Right lobe of liver (tissue), 6 donors: ENCODE data around the gene SALL3. TPM values are rescaled to one million over a fixed set of nuclear protein-coding genes. Genes with fewer than 3 reads are reported as not detected.

Source experiments
- ATAC-seq, 4 donors: fragments of 200-7000 bp; cut with Tn5 transposase; one replicate each; pipeline ENCODE4 v1.9.1; 2020; ENCODE audit warnings: mild to moderate bottlenecking in 4 of 4, moderate library complexity in 4 of 4
- DNase-seq, 3 donors: peaks; one replicate each; pipeline ENCODE4 v3.0.0-alpha.2; 2020
- H3K27ac ChIP-seq, 3 donors: fragments of 200-600 bp; one replicate each; pipeline ENCODE4 v1.8.0; 2022
- H3K27me3 ChIP-seq, 2 donors: fragments of 200-600 bp; one replicate each; pipeline ENCODE4 v1.8.0; 2022
- H3K36me3 ChIP-seq, 4 donors: fragments of 200-600 bp; sonication (generic) in 1 of 4; one replicate each; pipeline versions ENCODE4 v1.5.1 to v1.8.0; 2017 to 2022; ENCODE audit warnings: control low read depth in 1 of 4
- H3K4me1 ChIP-seq, 4 donors: fragments of 200-600 bp; sonication (generic) in 1 of 4; one replicate each; pipeline versions ENCODE4 v1.5.1 to v1.8.0; 2017 to 2022; ENCODE audit warnings: control low read depth in 1 of 4
- H3K4me3 ChIP-seq, 3 donors: fragments of 200-600 bp; one replicate each; pipeline ENCODE4 v1.8.0; 2022
- H3K9me3 ChIP-seq, 4 donors: fragments of 200-600 bp; sonication (generic) in 1 of 4; one replicate each; pipeline versions ENCODE4 v1.5.1 to v1.8.0; 2017 to 2022; ENCODE audit warnings: control low read depth in 1 of 4
- POLR2A ChIP-seq: fragments of 450-650 bp; IDR thresholded peaks from one replicate; pipeline ENCODE4 v1.6.1; 2017; ENCODE audit warnings: antibody characterized with exemption, mild to moderate bottlenecking
- WGBS: methylation state at CpG from one replicate; pipeline ENCODE4 v1.1.6; 2018; ENCODE audit warnings: low coverage, low lambda C conversion rate; ENCODE audit not compliant: insufficient coverage; ENCODE audit errors: missing lambda C conversion rate; 5-methylcytosine and 5-hydroxymethylcytosine counted together
- intact Hi-C, 2 donors: fragments of 100-400 bp; cut with DNase I; formaldehyde crosslinking; loops; one replicate each; pipeline versions ENCODE4 v1.11.2 to v1.14.1; 2022
- total RNA-seq, 6 experiments: library from RNA; depleted of rRNA in 2 of 6; stranded (reverse); fragments of >200 nt in 2 of 6; fragmentation: NEBNext Ultra II Directional in 3 of 6; extraction: Animal tissue kit (Norgen Biotek cat#: 25700) in 3 of 6; gene quantifications; one replicate each; pipeline versions ENCODE4 v1.1.0 to v1.2.4, GENCODE V29; 2016 to 2023
- TF ChIP-seq, protein P1 (sequence below), 4 donors: fragments of 200-600 bp in 3 of 4; fragments of 450-650 bp in 1 of 4; IDR thresholded peaks; one replicate each; pipeline versions ENCODE4 v1.5.1 to v1.8.0; 2016 to 2022; ENCODE audit warnings: antibody characterized with exemption in 4 of 4, mild to moderate bottlenecking in 2 of 4
- donor health status: DM: no; HTN: yes; CAD: no.
- donor health status: DM: no; HTN: no; CAD: no.
- donor health status: DM: no; HTN: no; CAD: no.
- donor health status: DM: no; HTN: yes; CAD: no.
- donor health status: DM: no; HTN: yes; CAD: no.

SALL3 gene
- total RNA-seq, 6 experiments from 2014 or later: not detected

DNA sequence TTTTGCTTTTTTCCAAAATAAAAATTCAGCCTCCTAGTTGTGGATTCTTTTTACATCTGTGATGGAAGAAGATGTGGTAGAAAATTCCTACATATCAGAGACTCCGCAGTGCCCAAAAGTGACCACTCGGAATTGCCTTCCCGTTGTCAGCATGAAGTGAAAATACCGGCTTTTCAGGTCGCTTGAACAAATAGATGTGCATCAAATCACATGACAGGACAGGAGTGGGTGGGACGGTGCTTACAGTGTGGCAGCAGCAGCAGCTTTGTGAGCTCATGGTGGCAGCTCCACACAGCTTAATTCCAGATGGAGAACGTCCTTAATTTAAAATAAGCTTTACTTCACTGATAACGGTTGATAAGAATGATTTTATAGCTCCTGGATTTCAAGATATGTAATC lies 20.3 kb downstream of the SALL3 start:
- 50% methylated on average over 8 of the region's 8 CpGs for WGBS

DNA sequence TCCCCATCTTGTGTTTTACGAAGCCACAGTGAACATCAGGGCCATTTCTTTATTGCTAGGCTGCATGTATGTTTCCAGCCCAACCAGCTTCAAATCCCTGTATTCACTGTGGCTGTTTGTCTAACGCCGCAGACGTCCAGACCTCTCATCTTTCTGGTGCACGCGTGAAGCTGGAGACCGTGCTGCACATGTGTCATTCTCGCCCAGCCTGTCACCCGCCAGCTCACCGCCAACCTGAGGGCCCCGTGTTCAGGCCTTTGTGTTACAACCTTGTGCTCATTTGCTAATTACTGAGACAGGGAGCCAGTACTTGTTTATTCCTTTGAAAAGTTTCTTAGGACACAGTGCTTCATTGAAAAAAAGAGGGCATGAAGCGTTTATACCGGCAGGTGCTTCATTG lies 21.4 kb downstream of the SALL3 start:
- intact Hi-C loops: no loop called here
- no peak for TF ChIP-seq POLR2A
- TF ChIP-seq, protein P1, sequence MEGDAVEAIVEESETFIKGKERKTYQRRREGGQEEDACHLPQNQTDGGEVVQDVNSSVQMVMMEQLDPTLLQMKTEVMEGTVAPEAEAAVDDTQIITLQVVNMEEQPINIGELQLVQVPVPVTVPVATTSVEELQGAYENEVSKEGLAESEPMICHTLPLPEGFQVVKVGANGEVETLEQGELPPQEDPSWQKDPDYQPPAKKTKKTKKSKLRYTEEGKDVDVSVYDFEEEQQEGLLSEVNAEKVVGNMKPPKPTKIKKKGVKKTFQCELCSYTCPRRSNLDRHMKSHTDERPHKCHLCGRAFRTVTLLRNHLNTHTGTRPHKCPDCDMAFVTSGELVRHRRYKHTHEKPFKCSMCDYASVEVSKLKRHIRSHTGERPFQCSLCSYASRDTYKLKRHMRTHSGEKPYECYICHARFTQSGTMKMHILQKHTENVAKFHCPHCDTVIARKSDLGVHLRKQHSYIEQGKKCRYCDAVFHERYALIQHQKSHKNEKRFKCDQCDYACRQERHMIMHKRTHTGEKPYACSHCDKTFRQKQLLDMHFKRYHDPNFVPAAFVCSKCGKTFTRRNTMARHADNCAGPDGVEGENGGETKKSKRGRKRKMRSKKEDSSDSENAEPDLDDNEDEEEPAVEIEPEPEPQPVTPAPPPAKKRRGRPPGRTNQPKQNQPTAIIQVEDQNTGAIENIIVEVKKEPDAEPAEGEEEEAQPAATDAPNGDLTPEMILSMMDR (IDR thresholded peaks at IDR 0.05): no peak
- H3K4me3 ChIP-seq: no peak overlapping the region
- H3K27ac ChIP-seq: no peak overlapping the region
- no peaks in the 10 kb centered on the region for H3K36me3 ChIP-seq
- no peak for DNase-seq
- ATAC-seq: no peak
- no peaks in the 10 kb centered on the region for H3K9me3 ChIP-seq
- WGBS: 75% methylated on average over 9 of the region's 13 CpGs
- no peaks in the 10 kb centered on the region for H3K4me1 ChIP-seq
- no peaks in the 10 kb centered on the region for H3K27me3 ChIP-seq

More for the DNA sequence above, 20.3 kb downstream of the SALL3 start:
- H3K4me1 ChIP-seq: no peaks in the 10 kb centered on the region
- H3K27ac ChIP-seq: no peak overlapping the region
- intact Hi-C loops: no loop called here
- no peaks in the 10 kb centered on the region for H3K36me3 ChIP-seq
- no peak for ATAC-seq
- no peak overlapping the region for H3K4me3 ChIP-seq
- no peak for DNase-seq
- no peaks in the 10 kb centered on the region for H3K27me3 ChIP-seq
- TF ChIP-seq, protein P1 (IDR thresholded peaks at IDR 0.05): no peak
- TF ChIP-seq POLR2A: no peak
- H3K9me3 ChIP-seq: no peaks in the 10 kb centered on the region

DNA sequence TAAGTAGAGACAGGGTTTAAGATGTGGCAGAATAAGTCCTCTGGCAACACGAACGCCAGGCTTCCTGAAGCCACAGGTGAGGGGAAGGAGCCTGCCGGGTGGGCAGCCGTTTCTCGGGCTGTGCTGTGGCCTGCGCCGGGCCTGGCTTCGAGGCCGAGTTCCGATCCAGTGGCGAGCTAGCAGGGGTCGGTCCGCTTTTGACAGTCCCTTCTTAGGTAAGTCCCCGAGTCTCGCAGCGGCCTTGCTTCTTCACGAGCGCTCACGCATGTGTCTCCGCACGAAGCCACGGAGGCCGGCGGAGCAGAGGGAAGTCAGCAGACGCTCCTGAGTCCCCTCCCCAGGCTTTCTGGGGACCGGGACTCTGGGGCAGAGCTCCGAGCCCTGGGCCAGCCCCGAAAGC lies 26.0 kb downstream of the SALL3 start:
- H3K9me3 ChIP-seq: no peaks in the 10 kb centered on the region
- DNase-seq (no peak), ATAC-seq (no peak)
- no peaks in the 10 kb centered on the region for H3K4me1 ChIP-seq
- TF ChIP-seq POLR2A: no peak
- TF ChIP-seq, protein P1 (IDR thresholded peaks at IDR 0.05): no peak
- H3K27ac ChIP-seq: no peak overlapping the region
- intact Hi-C loops: no loop called here
- H3K27me3 ChIP-seq: no peaks in the 10 kb centered on the region
- WGBS: 71% methylated on average over 4 of the region's 28 CpGs
- H3K36me3 ChIP-seq: no peaks in the 10 kb centered on the region
- H3K4me3 ChIP-seq: no peak overlapping the region

DNA sequence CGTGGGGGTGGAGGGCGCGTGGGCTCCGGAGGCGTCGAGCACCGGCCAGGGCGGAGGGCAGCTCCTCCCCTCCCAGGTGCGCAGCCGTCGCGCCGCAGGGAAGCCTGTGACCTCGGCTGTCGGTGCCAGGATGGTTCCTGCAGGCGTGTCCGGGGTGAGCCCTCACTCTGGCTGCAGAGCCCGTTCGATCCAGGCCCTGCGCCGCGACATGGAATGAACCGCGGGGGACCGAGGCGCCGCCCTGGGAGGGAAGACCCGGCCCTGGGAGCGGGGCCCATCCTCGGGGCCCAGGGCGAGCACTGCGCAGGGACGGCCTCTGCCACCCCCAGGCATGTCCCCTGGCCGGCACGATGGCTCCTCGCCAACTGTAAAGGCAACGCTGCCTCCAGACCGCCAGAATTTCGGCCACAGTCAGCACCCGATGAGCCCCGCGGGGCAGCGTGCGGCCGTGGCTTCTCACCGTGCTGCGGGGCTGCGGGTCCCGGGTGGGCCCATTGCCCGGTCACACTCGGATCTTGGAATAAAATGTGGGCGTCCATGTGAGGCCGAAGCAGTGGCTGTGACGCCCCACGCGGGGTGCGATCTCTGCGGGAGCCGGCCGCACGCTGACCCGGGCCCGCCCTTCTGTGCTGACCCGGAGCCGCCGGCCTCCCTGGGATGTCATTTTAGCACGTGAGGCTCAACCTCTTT lies 26.6 kb downstream of the SALL3 start:
- no peak for TF ChIP-seq POLR2A
- TF ChIP-seq, protein P1 (IDR thresholded peaks at IDR 0.05): no peak
- no CpG with 5 or more reads among the region's 67 CpGs for WGBS
- intact Hi-C loops: no loop called here

More for the DNA sequence above, 26.6 kb downstream of the SALL3 start:
- no peaks in the 10 kb centered on the region for H3K9me3 ChIP-seq
- no peaks in the 10 kb centered on the region for H3K27me3 ChIP-seq
- H3K4me3 ChIP-seq: no peak overlapping the region
- H3K4me1 ChIP-seq: no peaks in the 10 kb centered on the region
- ATAC-seq: peak in 1 of 4 donors; percentile 30
- H3K27ac ChIP-seq: no peak overlapping the region
- no peaks in the 10 kb centered on the region for H3K36me3 ChIP-seq
- no peak for DNase-seq
